PFSK-1 (cell line): ENCODE measurements around the gene DIAPH3.

ENCODE experiments used
- FOXP2 ChIP-seq: optimal IDR thresholded peaks from 2 replicates; pipeline ENCODE3; 2011; ENCODE audit warnings: borderline replicate concordance, control low read depth, inconsistent platforms; ENCODE audit not compliant: insufficient read depth; ENCODE audit errors: extremely low read length, extremely low read depth
- POLR2AphosphoS5 ChIP-seq: IDR thresholded peaks from 2 replicates; pipeline ENCODE4 v1.6.1; 2012; ENCODE audit warnings: low read depth, mild to moderate bottlenecking, control low read depth, low read length, moderate library complexity
- REST ChIP-seq, 2 experiments: IDR thresholded peaks; 2 replicates each; pipeline versions ENCODE4 v1.6.1 to v1.8.0; 2011 to 2012; ENCODE audit warnings: low read depth in 2 of 2, low read length in 2 of 2, control low read depth in 1 of 2, inconsistent platforms in 1 of 2, mild to moderate bottlenecking in 1 of 2, moderate library complexity in 1 of 2; ENCODE audit not compliant: insufficient read depth in 1 of 2
- SIN3A ChIP-seq: IDR thresholded peaks from 2 replicates; pipeline ENCODE4 v1.6.1; 2012; ENCODE audit warnings: mild to moderate bottlenecking, low read length, moderate library complexity, borderline replicate concordance; ENCODE audit not compliant: insufficient read depth
- TAF1 ChIP-seq: IDR thresholded peaks from 2 replicates; pipeline ENCODE4 v1.6.1; 2012; ENCODE audit warnings: low read length, control low read depth, borderline replicate concordance; ENCODE audit not compliant: insufficient read depth

- TF ChIP-seq POLR2AphosphoS5 = no peak
- TF ChIP-seq REST (IDR thresholded peaks at IDR 0.05; ENCODE audit: insufficient read depth in 1 of 2, low read depth in 2 of 2, low read length in 2 of 2) = no peak
- no peak for TF ChIP-seq FOXP2
- TF ChIP-seq TAF1 = no peak
- no peak for TF ChIP-seq SIN3A
These were observed 69.2 kb downstream of the DIAPH3 start for GRCh38 chr13:60094385-60095088.
